H1 (cell line): ENCODE results near the gene NKAIN4. TPM values are rescaled to one million over a fixed set of nuclear protein-coding genes. Genes with fewer than 3 reads are reported as not detected.

Source experiments
- CTCF ChIA-PET: fragments of 300-600 bp; sonication (Branson Sonifier 250); formaldehyde crosslinking; loops from one replicate; lab custom pipeline; 2021; ENCODE audit not compliant: partially characterized antibody; lab: Charles Lee
- POLR2A ChIA-PET: fragments of 300-600 bp; sonication (Branson Sonifier 250); formaldehyde crosslinking; loops from one replicate; lab custom pipeline; 2021; ENCODE audit warnings: inconsistent platforms; ENCODE audit not compliant: partially characterized antibody; lab: Charles Lee
- DNase-seq, 2 experiments: peaks; one replicate each; pipeline versions ENCODE4 v3.0.0 to v3.0.0-alpha.2; 2010 to 2022; ENCODE audit warnings: low spot score in 2 of 2, low read depth in 1 of 2, mixed read lengths in 1 of 2
- FAIRE-seq: peaks from 2 replicates; lab custom pipeline; 2011; peaks lifted over from hg19 to GRCh38; lab: Jason Lieb, UNC
- H2AFZ ChIP-seq: 2 replicates; pipeline ENCODE4 v1.8.1; 2012; ENCODE audit warnings: low read length, inconsistent platforms
- H2AK5ac ChIP-seq: 2 replicates; pipeline ENCODE4 v1.6.1; 2013; ENCODE audit warnings: low read depth, low read length
- H2BK120ac ChIP-seq: replicated peaks from 2 replicates; pipeline ENCODE3; 2013; ENCODE audit warnings: low read depth, low read length, inconsistent platforms
- H2BK12ac ChIP-seq: 2 replicates; pipeline ENCODE4 v1.6.1; 2013; ENCODE audit warnings: low read depth, low read length
- H2BK15ac ChIP-seq: 2 replicates; pipeline ENCODE4 v1.6.1; 2013; ENCODE audit warnings: low read length
- H2BK20ac ChIP-seq: 2 replicates; pipeline ENCODE4 v1.6.1; 2013; ENCODE audit warnings: low read length
- H2BK5ac ChIP-seq: 2 replicates; pipeline ENCODE4 v1.6.1; 2013; ENCODE audit warnings: low read depth, low read length
- H3K14ac ChIP-seq: 2 replicates; pipeline ENCODE4 v1.6.1; 2013; ENCODE audit warnings: inconsistent platforms; ENCODE audit not compliant: insufficient read length
- H3K18ac ChIP-seq: 2 replicates; pipeline ENCODE4 v1.6.1; 2013; ENCODE audit warnings: low read length; ENCODE audit errors: extremely low read depth
- H3K23ac ChIP-seq: 2 replicates; pipeline ENCODE4 v1.6.1; 2013; ENCODE audit warnings: inconsistent platforms; ENCODE audit not compliant: insufficient read length
- H3K23me2 ChIP-seq: 2 replicates; pipeline ENCODE4 v1.6.1; 2013; ENCODE audit warnings: low read depth, low read length
- H3K27ac ChIP-seq: 2 replicates; pipeline ENCODE4 v1.6.1; 2011; ENCODE audit warnings: low read depth, low read length, inconsistent platforms
- H3K27me3 ChIP-seq, 4 experiments: replicated peaks in 1 of 4; 1 replicate in 1 of 4; 2 replicates in 3 of 4; pipeline versions ENCODE4 v1.6.1 to v1.8.1; 2011 to 2013; ENCODE audit warnings: low read length in 3 of 4, mild to moderate bottlenecking in 3 of 4, inconsistent platforms in 2 of 4, mixed read lengths in 2 of 4, moderate library complexity in 1 of 4; ENCODE audit not compliant: control insufficient read depth in 3 of 4, insufficient read depth in 3 of 4; ENCODE audit errors: extremely low read depth in 1 of 4
- H3K36me3 ChIP-seq, 4 experiments: 2 replicates each; pipeline versions ENCODE4 v1.6.1 to v1.8.1; 2011 to 2013; ENCODE audit warnings: mild to moderate bottlenecking in 4 of 4, low read length in 3 of 4, moderate library complexity in 2 of 4, control low read depth in 1 of 4, inconsistent platforms in 1 of 4; ENCODE audit not compliant: insufficient read depth in 4 of 4, control insufficient read depth in 2 of 4
- H3K4ac ChIP-seq: replicated peaks from 2 replicates; pipeline ENCODE3; 2013; ENCODE audit warnings: low read length, low read depth, mixed read lengths, inconsistent platforms; ENCODE audit not compliant: insufficient read length
- H3K4me1 ChIP-seq, 4 experiments: replicated peaks in 1 of 4; 1 replicate in 1 of 4; 2 replicates in 3 of 4; pipeline versions ENCODE4 v1.6.1 to v1.8.1; 2011 to 2013; ENCODE audit warnings: low read length in 3 of 4, inconsistent platforms in 2 of 4, mixed read lengths in 1 of 4; ENCODE audit not compliant: insufficient read depth in 4 of 4, control insufficient read depth in 3 of 4
- H3K4me2 ChIP-seq, 2 experiments: 2 replicates each; pipeline versions ENCODE4 v1.6.1 to v1.8.1; 2011 to 2013; ENCODE audit warnings: low read depth in 2 of 2, low read length in 2 of 2, control low read depth in 1 of 2, inconsistent platforms in 1 of 2, mild to moderate bottlenecking in 1 of 2; ENCODE audit not compliant: insufficient read depth in 1 of 2
- H3K4me3 ChIP-seq, 4 experiments: fragments of 200-600, 300-600 bp in 1 of 4; sonication (generic), shearing (Covaris generic), sonication (Bioruptor Twin) in 1 of 4; 2 replicates each; pipeline versions ENCODE4 v1.5.1 to v1.8.1; 2011 to 2016; ENCODE audit warnings: low read length in 4 of 4, low read depth in 3 of 4, control low read depth in 2 of 4, inconsistent platforms in 2 of 4, mild to moderate bottlenecking in 2 of 4, mixed read lengths in 1 of 4, moderate library complexity in 1 of 4; ENCODE audit not compliant: insufficient read depth in 2 of 4; ENCODE audit errors: extremely low read depth in 1 of 4
- H3K56ac ChIP-seq: replicated peaks from 2 replicates; pipeline ENCODE3; 2013; ENCODE audit warnings: low read depth, mild to moderate bottlenecking, mixed read lengths, low read length, inconsistent platforms; ENCODE audit not compliant: insufficient read length
- H3K79me1 ChIP-seq: 2 replicates; pipeline ENCODE4 v1.6.1; 2013; ENCODE audit warnings: low read depth, low read length, control low read depth
- H3K79me2 ChIP-seq, 2 experiments: 2 replicates each; pipeline versions ENCODE4 v1.6.1 to v1.8.1; 2012 to 2013; ENCODE audit warnings: low read length in 2 of 2, mild to moderate bottlenecking in 2 of 2, inconsistent platforms in 1 of 2; ENCODE audit not compliant: insufficient read depth in 2 of 2, control insufficient read depth in 1 of 2
- H3K9ac ChIP-seq, 4 experiments: replicated peaks in 1 of 4; 1 replicate in 1 of 4; 2 replicates in 3 of 4; pipeline versions ENCODE4 v1.6.1 to v1.8.1; 2011 to 2013; ENCODE audit warnings: low read depth in 3 of 4, low read length in 3 of 4, control low read depth in 2 of 4, mild to moderate bottlenecking in 2 of 4, moderate library complexity in 2 of 4, inconsistent platforms in 1 of 4; ENCODE audit errors: extremely low read depth in 1 of 4
- H3K9me3 ChIP-seq, 2 experiments: 2 replicates each; pipeline versions ENCODE4 v1.6.1 to v1.8.1; 2012 to 2013; ENCODE audit warnings: mild to moderate bottlenecking in 2 of 2, moderate library complexity in 2 of 2, control low read depth in 1 of 2, inconsistent platforms in 1 of 2, low read depth in 1 of 2, low read length in 1 of 2, mixed read lengths in 1 of 2; ENCODE audit not compliant: insufficient read depth in 2 of 2
- H4K20me1 ChIP-seq, 2 experiments: replicated peaks in 1 of 2; 2 replicates each; pipeline versions ENCODE3 to v1.8.1; 2011 to 2013; ENCODE audit warnings: inconsistent platforms in 2 of 2, low read length in 2 of 2, mild to moderate bottlenecking in 1 of 2; ENCODE audit not compliant: insufficient read depth in 2 of 2, control insufficient read depth in 1 of 2
- H4K5ac ChIP-seq: 2 replicates; pipeline ENCODE4 v1.6.1; 2013; ENCODE audit warnings: low read length, low read depth, mixed read lengths, inconsistent platforms; ENCODE audit not compliant: insufficient read length
- H4K8ac ChIP-seq: 2 replicates; pipeline ENCODE4 v1.8.0; 2013; ENCODE audit warnings: mild to moderate bottlenecking, moderate library complexity, low read length, inconsistent platforms; ENCODE audit not compliant: insufficient read depth; ENCODE audit errors: extremely low read depth
- H4K91ac ChIP-seq: replicated peaks from 2 replicates; pipeline ENCODE3; 2013; ENCODE audit warnings: low read length, mixed read lengths, inconsistent platforms; ENCODE audit not compliant: insufficient read length
- CTCF ChIP-seq, 3 experiments: IDR thresholded peaks; 1 replicate in 2 of 3; 2 replicates in 1 of 3; pipeline versions ENCODE4 v1.5.1 to v1.6.1; 2011; ENCODE audit warnings: low read length in 3 of 3, mild to moderate bottlenecking in 3 of 3, inconsistent platforms in 2 of 3, low read depth in 1 of 3, moderate library complexity in 1 of 3; ENCODE audit not compliant: insufficient read depth in 1 of 3; ENCODE audit errors: control extremely low read depth in 1 of 3
- FOSL1 ChIP-seq: IDR thresholded peaks from 2 replicates; pipeline ENCODE4 v1.6.1; 2011; ENCODE audit warnings: mild to moderate bottlenecking, low read depth, low read length, moderate library complexity; ENCODE audit not compliant: insufficient read depth
- WGBS, 2 experiments: shearing (Covaris generic) in 1 of 2; methylation state at CpG; one replicate each; pipeline versions ENCODE4 v1.1.6 to v1.1.7; 2013 to 2015; ENCODE audit warnings: low lambda C conversion rate in 2 of 2, mixed read lengths in 2 of 2, inconsistent platforms in 1 of 2, low coverage in 1 of 2, missing lambda C conversion rate in 1 of 2; ENCODE audit not compliant: insufficient replicate concordance in 2 of 2, insufficient coverage in 1 of 2, insufficient read length in 1 of 2; ENCODE audit errors: extremely low coverage in 1 of 2, missing lambda C conversion rate in 1 of 2; 5-methylcytosine and 5-hydroxymethylcytosine counted together
- polyA plus RNA-seq, 7 experiments: library from polyadenylated mRNA; depleted of rRNA in 3 of 7; stranded (reverse) in 5 of 7; unstranded in 2 of 7; fragments of >200 nt in 5 of 7; fragments of 200-250 nt in 2 of 7; gene quantifications; 1 replicate in 5 of 7; 2 replicates in 1 of 7; 4 replicates in 1 of 7; pipeline versions ENCODE4 v1.2.1 to v1.2.3, GENCODE V29; 2011 to 2013; ENCODE audit warnings: missing spikeins in 2 of 7, mixed read lengths in 2 of 7
- total RNA-seq: library from RNA; stranded (reverse); fragmentation: NEBNext Ultra II Directional; extraction: Animal tissue kit (Norgen Biotek cat#: 25700); gene quantifications from 2 replicates; pipeline ENCODE4 v1.2.1, GENCODE V29; 2021

NKAIN4 gene
- total and polyA plus RNA-seq, 2 of the 8 experiments (the other 6 are each of a cell fraction or from before 2014, with no cell fraction given), result 6.9 to 17.0 TPM

GRCh38 chr20:63278661-63279060, 24.4 kb upstream of the NKAIN4 start:
- H3K4me3 ChIP-seq, result no peak overlapping the region
- H3K79me2 ChIP-seq, result peaks cover 12 to 31% of the 10 kb centered on the region in 2 experiments

More at GRCh38 chr20:63278661-63279060, 24.4 kb upstream of the NKAIN4 start:
- Histone ChIP-seq H3K79me1 (peaks cover 14% of the 10 kb centered on the region), H2BK20ac (no peak overlapping the region), H3K23me2 (peaks cover 2% of the 10 kb centered on the region; the same call in 1 of the 2 replicates), H3K9me3 (no peaks in the 10 kb centered on the region), H3K4ac (no peak overlapping the region), H2BK120ac (no peak overlapping the region), H3K18ac (no peak overlapping the region), H2BK12ac (no peak overlapping the region), H3K27ac (no peak overlapping the region), H4K5ac (no peak overlapping the region), H2AK5ac (no peak overlapping the region), H2AFZ (no peak overlapping the region), H4K91ac (no peak overlapping the region), H3K23ac (no peak overlapping the region), H3K27me3 (no peaks in the 10 kb centered on the region), H3K9ac (no peak overlapping the region), H2BK5ac (no peak overlapping the region), H3K4me2 (no peak overlapping the region), H3K56ac (no peak overlapping the region), H2BK15ac (no peak overlapping the region), H4K20me1 (peaks cover 19 to 40% of the 10 kb centered on the region in 2 experiments), H3K4me1 (peaks cover 0 to 3% (median under 1%) of the 10 kb centered on the region in 4 experiments; a peak in 5 of 7 replicates), H3K14ac (no peak overlapping the region), H3K36me3 (peaks cover 6 to 41% (median 25%) of the 10 kb centered on the region in 4 experiments), H4K8ac (no peak overlapping the region)
- CTCF ChIA-PET, result interaction anchor here (0.6 to 9.6 kb wide), 6 partner anchors 15 to 111 kb away, joined by 3 to 82 read pairs (median 6); no protein-coding TSS in a partner anchor
- peak in 1 of 3 experiments; percentile 34; a peak in 2 of 4 replicates for TF ChIP-seq CTCF (IDR thresholded peaks at IDR 0.05; ENCODE audit: control extremely low read depth in 1 of 3, insufficient read depth in 1 of 3, low read depth in 1 of 3, low read length in 3 of 3)
- TF ChIP-seq FOSL1, result no peak
- DNase-seq, result no peak
- WGBS, 2 experiments, result 93% methylated on average over 17 of the region's 17 CpGs; no CpG with 5 or more reads in 1 of the 2 experiments
- FAIRE-seq, result no peak
- POLR2A ChIA-PET, result no interaction called here
